Thyroid gland (tissue), 4 donors: ENCODE data around the gene LFNG. TPM values are rescaled to one million over a fixed set of nuclear protein-coding genes. Genes with fewer than 3 reads are reported as not detected.

Experiments used
- DNase-seq, 2 donors: peaks; one replicate each; pipeline ENCODE4 v3.0.0-alpha.2; 2019
- H3K27ac ChIP-seq, 3 donors: fragments of 200-600 bp; sonication (generic); 1 replicate in 2 of 3; 2 replicates in 1 of 3; pipeline ENCODE4 v1.5.1; 2016 to 2019; ENCODE audit warnings: mild to moderate bottlenecking in 1 of 3, moderate library complexity in 1 of 3
- H3K27me3 ChIP-seq: fragments of 200-600 bp; sonication (generic); one replicate; pipeline ENCODE4 v1.5.1; 2019
- H3K36me3 ChIP-seq, 2 donors: fragments of 200-600 bp; sonication (generic); one replicate each; pipeline ENCODE4 v1.5.1; 2016 to 2019
- H3K4me1 ChIP-seq, 2 donors: fragments of 200-600 bp; sonication (generic); one replicate each; pipeline ENCODE4 v1.5.1; 2017 to 2019
- H3K4me3 ChIP-seq, 3 donors: fragments of 200-600 bp; sonication (generic); replicated peaks in 1 of 3; 1 replicate in 2 of 3; 2 replicates in 1 of 3; pipeline ENCODE4 v1.5.1; 2016; ENCODE audit warnings: mild to moderate bottlenecking in 1 of 3
- H3K9me3 ChIP-seq: fragments of 200-600 bp; sonication (generic); one replicate; pipeline ENCODE4 v1.5.1; 2017
- CTCF ChIP-seq, 6 experiments: fragments of 200-600 bp in 3 of 6; fragments of 450-650 bp in 3 of 6; sonication (generic) in 3 of 6; IDR thresholded peaks; one replicate each; pipeline ENCODE4 v1.5.1; 2016 to 2019; ENCODE audit warnings: antibody characterized with exemption in 6 of 6, mild to moderate bottlenecking in 2 of 6, inconsistent platforms in 1 of 6, moderate library complexity in 1 of 6
- POLR2A ChIP-seq, 2 donors: fragments of 450-650 bp; IDR thresholded peaks; one replicate each; pipeline ENCODE4 v1.6.1; 2017; ENCODE audit warnings: antibody characterized with exemption in 2 of 2, mild to moderate bottlenecking in 2 of 2, moderate library complexity in 1 of 2
- WGBS, 2 donors: methylation state at CpG; one replicate each; pipeline ENCODE4 v1.1.5; 2017; 5-methylcytosine and 5-hydroxymethylcytosine counted together
- intact Hi-C: fragments of 100-400 bp; cut with DNase I; formaldehyde crosslinking; loops from one replicate; pipeline ENCODE4 v1.15.1; 2023
- total RNA-seq, 4 donors: library from RNA; depleted of rRNA; stranded (reverse); fragments of >200 nt; gene quantifications; one replicate each; pipeline ENCODE4 v1.2.3, GENCODE V29; 2016

Gene LFNG
- total RNA-seq, 4 donors from 2014 or later = 3.8 to 6.1 (median 4.8) TPM

GRCh38 chr7:2553831-2554581 lies 34.4 kb downstream of the LFNG start:
- Histone ChIP-seq H3K4me3 (peak overlapping the region in 1 of 3 donors; percentile 83), H3K27me3 (no peaks in the 10 kb centered on the region), H3K27ac (no peak overlapping the region), H3K4me1 (peaks cover 14 to 19% of the 10 kb centered on the region in 2 donors), H3K9me3 (no peaks in the 10 kb centered on the region), H3K36me3 (no peaks in the 10 kb centered on the region)
- 79 to 80% methylated on average over 15 to 16 of the region's 16 CpGs for WGBS, 2 donors
- intact Hi-C loops = loop anchor here (5.0 to 10.0 kb wide), 2 partner anchors 72 to 291 kb away; partner anchors contain the start of gene GNA12
- TF ChIP-seq CTCF (IDR thresholded peaks at IDR 0.05) = no peak
- no peak for TF ChIP-seq POLR2A (IDR thresholded peaks at IDR 0.05)
- DNase-seq = no peak

- 0% methylated on average over 1 of the region's 12 CpGs; no CpG with 5 or more reads in 1 of the 2 donors for WGBS, 2 donors
- TF ChIP-seq POLR2A (IDR thresholded peaks at IDR 0.05) = no peak
- TF ChIP-seq CTCF (IDR thresholded peaks at IDR 0.05) = no peak
- Histone ChIP-seq H3K4me3 (peak overlapping the region; percentile 65 to 83 (median 80)), H3K4me1 (peaks cover 14 to 19% of the 10 kb centered on the region in 2 donors), H3K27me3 (no peaks in the 10 kb centered on the region), H3K9me3 (no peaks in the 10 kb centered on the region), H3K36me3 (no peaks in the 10 kb centered on the region), H3K27ac (peak overlapping the region in 2 of 3 donors; percentile 98 to 99)
- DNase-seq = no peak
- intact Hi-C loops = loop anchor here (5.0 to 10.0 kb wide), 3 partner anchors 72 to 290 kb away; partner anchors contain the start of gene GNA12
Observed at GRCh38 chr7:2554661-2555111, 35.1 kb downstream of the LFNG start.

GRCh38 chr7:2555121-2556052 lies 35.8 kb downstream of the LFNG start, which contains the start of gene BRAT1:
Gene BRAT1, minus strand, starts transcription at chr7:2555524. Its CDS starts 1,093 bp downstream, at chr7:2554431.
- peak within 1 kb of the TSS; percentile 65 to 83 (median 80) for H3K4me3 ChIP-seq
- intact Hi-C loops = loop anchor here (5.0 to 10.0 kb wide), 2 partner anchors 87 to 289 kb away; partner anchors contain the start of gene GNA12
- H3K4me1 ChIP-seq = peaks cover 17 to 26% of the 10 kb centered on the region in 2 donors
- H3K9me3 ChIP-seq = no peaks in the 10 kb centered on the region
- DNase-seq = peak; percentile 98 to 99
- no peaks in the 10 kb centered on the region for H3K27me3 ChIP-seq
- H3K36me3 ChIP-seq = no peaks in the 10 kb centered on the region
- TF ChIP-seq CTCF (IDR thresholded peaks at IDR 0.05) = peak in 4 of 6 experiments; percentile 6 to 51 (median 20)
- peak in 1 of 2 donors; percentile 68 for TF ChIP-seq POLR2A (IDR thresholded peaks at IDR 0.05)
- peak within 1 kb of the TSS; percentile 97 to 99 (median 98) for H3K27ac ChIP-seq
- WGBS, 2 donors = 1% methylated on average over 23 to 29 of the region's 79 CpGs

GRCh38 chr7:2558629-2559282 lies 39.2 kb downstream of the LFNG start, which contains the start of gene IQCE:
Gene IQCE, plus strand, starts transcription at chr7:2558979. Its CDS starts 203 bp downstream, at chr7:2559182.
- peaks cover 17 to 27% of the 10 kb centered on the region in 2 donors for H3K4me1 ChIP-seq
- WGBS, 2 donors = 2 to 10% methylated on average over 18 to 29 of the region's 66 CpGs

More at GRCh38 chr7:2558629-2559282, 39.2 kb downstream of the LFNG start, which contains the start of gene IQCE:
- Histone ChIP-seq H3K36me3 (no peaks in the 10 kb centered on the region), H3K4me3 (peak within 1 kb of the TSS; percentile 47 to 100 (median 92)), H3K27me3 (no peaks in the 10 kb centered on the region), H3K27ac (peak within 1 kb of the TSS in 2 of 3 donors; percentile 43 to 61), H3K9me3 (no peaks in the 10 kb centered on the region)
- intact Hi-C loops = loop anchor here (5.0 to 10.0 kb wide), 2 partner anchors 84 to 286 kb away; partner anchors contain the start of gene GNA12
- peak in 1 of 6 experiments; percentile 41 for TF ChIP-seq CTCF (IDR thresholded peaks at IDR 0.05)
- TF ChIP-seq POLR2A (IDR thresholded peaks at IDR 0.05) = peak in 1 of 2 donors; percentile 62
- DNase-seq = peak; percentile 95 to 97
